Ramos (cell line): ENCODE data around the gene RXFP4.
"Not testable (repeated sequence)": the region's sequence is repeated elsewhere in the genome, so short reads cannot be mapped to it uniquely, and the experiment has no call there.

Source experiments
- in situ Hi-C: fragments of 300-500 bp; cut with MboI; formaldehyde crosslinking; loops from one replicate; pipeline ENCODE4 v1.14.3; 2022; ENCODE audit warnings: low sequenced_read_pairs; ENCODE audit not compliant: unreplicated experiment

The RXFP4 gene

GRCh38 chr1:155976062-155976912 lies 34.8 kb downstream of the RXFP4 start:
- in situ Hi-C loops, result no loop called here

- in situ Hi-C loops, result no loop called here
These were observed 35.7 kb downstream of the RXFP4 start for GRCh38 chr1:155976913-155977689.

GRCh38 chr1:155977690-155978324 lies 36.4 kb downstream of the RXFP4 start:
- in situ Hi-C loops, result no loop called here

- in situ Hi-C loops, result no loop called here
These were observed 37.0 kb downstream of the RXFP4 start, which contains the start of gene ARHGEF2 for GRCh38 chr1:155978325-155978972. ARHGEF2 (minus strand) TSS chr1:155978547; CDS start chr1:155978427, 120 bp downstream.

GRCh38 chr1:155978973-155979429 lies 37.6 kb downstream of the RXFP4 start:
- in situ Hi-C loops, result no loop called here

- in situ Hi-C loops, result no loop called here
These were observed 38.3 kb downstream of the RXFP4 start for GRCh38 chr1:155979597-155980343.

GRCh38 chr1:155981266-155982088 lies 40.0 kb downstream of the RXFP4 start:
- in situ Hi-C loops, result no loop called here

GRCh38 chr1:155982106-155982505 lies 40.7 kb downstream of the RXFP4 start:
- in situ Hi-C loops, result no loop called here

- in situ Hi-C loops, result no loop called here
These were observed 42.0 kb downstream of the RXFP4 start for GRCh38 chr1:155983191-155984024.

- in situ Hi-C loops, result no loop called here
These were observed 42.9 kb downstream of the RXFP4 start for GRCh38 chr1:155984341-155984740.

- in situ Hi-C loops, result not testable (repeated sequence)
These were observed 43.6 kb downstream of the RXFP4 start for GRCh38 chr1:155984903-155985645.

GRCh38 chr1:155989242-155990004 lies 48.0 kb downstream of the RXFP4 start:
- in situ Hi-C loops, result loop anchor here (5.0 kb wide), 1 partner anchor 52 kb away; no protein-coding TSS in a partner anchor

- in situ Hi-C loops, result loop anchor here (5.0 kb wide), 1 partner anchor 53 kb away; no protein-coding TSS in a partner anchor
These were observed 48.7 kb downstream of the RXFP4 start for GRCh38 chr1:155990005-155990739.
